SIG-M5 treated with dmso at 0.1 percent for 504 hours (cell line): ENCODE measurements around the gene ZBTB7A.
A peak's percentile ranks its signal among the peaks of the same experiment; 100 is the strongest.

Experiments
- DNase-seq: peaks from one replicate; lab custom pipeline; 2025; ENCODE audit not compliant: unreplicated experiment; lab: John Stamatoyannopoulos, UW

ZBTB7A gene

GRCh38 chr19:4094291-4094690 is 27.6 kb upstream of the ZBTB7A start:
- DNase-seq = no peak

- no peak for DNase-seq
Observed at GRCh38 chr19:4093643-4094175, 27.0 kb upstream of the ZBTB7A start.

GRCh38 chr19:4090356-4091220 is 23.9 kb upstream of the ZBTB7A start:
- no peak for DNase-seq

GRCh38 chr19:4089946-4090345 is 23.2 kb upstream of the ZBTB7A start:
- no peak for DNase-seq

- DNase-seq = no peak
Observed at GRCh38 chr19:4089400-4089908, 22.8 kb upstream of the ZBTB7A start.

- no peak for DNase-seq
Observed at GRCh38 chr19:4088975-4089374, 22.3 kb upstream of the ZBTB7A start.

- DNase-seq = no peak
Observed at GRCh38 chr19:4087787-4088679, 21.3 kb upstream of the ZBTB7A start.

- DNase-seq = no peak
Observed at GRCh38 chr19:4086411-4086867, 19.7 kb upstream of the ZBTB7A start.

GRCh38 chr19:4084547-4084877 is 17.8 kb upstream of the ZBTB7A start:
- DNase-seq = no peak

GRCh38 chr19:4083677-4084546 is 17.2 kb upstream of the ZBTB7A start:
- peak; percentile 19 for DNase-seq

GRCh38 chr19:4082172-4082571 is 15.5 kb upstream of the ZBTB7A start:
- DNase-seq = no peak

- no peak for DNase-seq
Observed at GRCh38 chr19:4081441-4082129, 14.9 kb upstream of the ZBTB7A start.

GRCh38 chr19:4080473-4080872 is 13.8 kb upstream of the ZBTB7A start:
- no peak for DNase-seq

- peak; percentile 40 for DNase-seq
Observed at GRCh38 chr19:4077800-4078684, 11.3 kb upstream of the ZBTB7A start.

- DNase-seq = no peak
Observed at GRCh38 chr19:4077007-4077374, 10.3 kb upstream of the ZBTB7A start.

GRCh38 chr19:4075373-4075772 is 8.7 kb upstream of the ZBTB7A start:
- peak; percentile 37 for DNase-seq

- DNase-seq = no peak
Observed at GRCh38 chr19:4071610-4072009, 4.9 kb upstream of the ZBTB7A start.

GRCh38 chr19:4069331-4069959 is 2.7 kb upstream of the ZBTB7A start:
- DNase-seq = peak; percentile 17
